Effector CD4-positive, alpha-beta T cell (primary cell): ENCODE measurements around the gene SLC66A1.

Experiments
- DNase-seq: peaks from one replicate; pipeline ENCODE4 v3.0.0-alpha.2; 2020

Gene SLC66A1

GRCh38 chr1:19365721-19366120, 53.6 kb downstream of the SLC66A1 start:
- DNase-seq: no peak

GRCh38 chr1:19366599-19367536, 54.7 kb downstream of the SLC66A1 start:
- DNase-seq: no peak

- DNase-seq: no peak
Observed at GRCh38 chr1:19367584-19368041, 55.5 kb downstream of the SLC66A1 start.

GRCh38 chr1:19368050-19368449, 55.9 kb downstream of the SLC66A1 start:
- no peak for DNase-seq

- no peak for DNase-seq
Observed at GRCh38 chr1:19368964-19369363, 56.8 kb downstream of the SLC66A1 start.

- DNase-seq: no peak
Observed at GRCh38 chr1:19369396-19370090, 57.4 kb downstream of the SLC66A1 start.

- no peak for DNase-seq
Observed at GRCh38 chr1:19370453-19371170, 58.5 kb downstream of the SLC66A1 start.

- no peak for DNase-seq
Observed at GRCh38 chr1:19371226-19372135, 59.4 kb downstream of the SLC66A1 start.

- DNase-seq: no peak
Observed at GRCh38 chr1:19372136-19372514, 60.0 kb downstream of the SLC66A1 start.

- no peak for DNase-seq
Observed at GRCh38 chr1:19372602-19373001, 60.5 kb downstream of the SLC66A1 start.

GRCh38 chr1:19373211-19374082, 61.3 kb downstream of the SLC66A1 start:
- DNase-seq: no peak

GRCh38 chr1:19374083-19374801, 62.1 kb downstream of the SLC66A1 start:
- no peak for DNase-seq

- no peak for DNase-seq
Observed at GRCh38 chr1:19374926-19375325, 62.8 kb downstream of the SLC66A1 start.

- no peak for DNase-seq
Observed at GRCh38 chr1:19375631-19376400, 63.7 kb downstream of the SLC66A1 start.

- no peak for DNase-seq
Observed at GRCh38 chr1:19376428-19377372, 64.6 kb downstream of the SLC66A1 start.

GRCh38 chr1:19377812-19378718, 65.9 kb downstream of the SLC66A1 start:
- no peak for DNase-seq
